ENCODE measurements around the gene ARHGAP15.

ARHGAP15 gene

GRCh38 chr2:143417428-143417827, 288.2 kb downstream of the ARHGAP15 start:
- DNase-seq, result no peak

- no peak for DNase-seq
These were observed 291.1 kb downstream of the ARHGAP15 start for GRCh38 chr2:143420313-143420712.

GRCh38 chr2:143422681-143423080, 293.5 kb downstream of the ARHGAP15 start:
- DNase-seq, result no peak

- DNase-seq, result no peak
These were observed 296.7 kb downstream of the ARHGAP15 start for GRCh38 chr2:143425896-143426295.

GRCh38 chr2:143426296-143426695, 297.1 kb downstream of the ARHGAP15 start:
- DNase-seq, result no peak

GRCh38 chr2:143428700-143429099, 299.5 kb downstream of the ARHGAP15 start:
- no peak for DNase-seq

- no peak for DNase-seq
These were observed 300.9 kb downstream of the ARHGAP15 start for GRCh38 chr2:143429932-143430679.

- no peak for DNase-seq
These were observed 302.1 kb downstream of the ARHGAP15 start for GRCh38 chr2:143431316-143431715.

GRCh38 chr2:143433251-143433650, 304.0 kb downstream of the ARHGAP15 start:
- DNase-seq, result peak in 1 of 3 experiments; percentile 28

- DNase-seq, result no peak
These were observed 304.6 kb downstream of the ARHGAP15 start for GRCh38 chr2:143433840-143434239.

GRCh38 chr2:143434445-143434844, 305.2 kb downstream of the ARHGAP15 start:
- DNase-seq, result no peak

- no peak for DNase-seq
These were observed 305.9 kb downstream of the ARHGAP15 start for GRCh38 chr2:143435131-143435530.

GRCh38 chr2:143436951-143437350, 307.7 kb downstream of the ARHGAP15 start:
- no peak for DNase-seq

- DNase-seq, result no peak
These were observed 311.3 kb downstream of the ARHGAP15 start for GRCh38 chr2:143440411-143441012.

- no peak for DNase-seq
These were observed 313.0 kb downstream of the ARHGAP15 start for GRCh38 chr2:143442193-143442592.

GRCh38 chr2:143451642-143452281, 322.5 kb downstream of the ARHGAP15 start:
- peak in 2 of 3 experiments; percentile 8 to 49 for DNase-seq

- DNase-seq, result no peak
These were observed 323.7 kb downstream of the ARHGAP15 start for GRCh38 chr2:143452817-143453451.

- DNase-seq, result no peak
These were observed 324.8 kb downstream of the ARHGAP15 start for GRCh38 chr2:143453981-143454511.

- DNase-seq, result no peak
These were observed 326.1 kb downstream of the ARHGAP15 start for GRCh38 chr2:143455317-143455716.

GRCh38 chr2:143458258-143459190, 329.3 kb downstream of the ARHGAP15 start:
- no peak for DNase-seq

GRCh38 chr2:143460382-143460781, 331.2 kb downstream of the ARHGAP15 start:
- DNase-seq, result no peak

- DNase-seq, result no peak
These were observed 334.5 kb downstream of the ARHGAP15 start for GRCh38 chr2:143463719-143464118.

Measured in NCI-H1417 (cell line).